T-helper 2 cell (primary cell): ENCODE measurements around the gene RIMKLB.
"Not testable (repeated sequence)": the region's sequence is repeated elsewhere in the genome, so short reads cannot be mapped to it uniquely, and the experiment has no call there.

Experiments
- DNase-seq, 5 experiments: peaks; one replicate each; pipeline versions ENCODE4 v3.0.0 to v3.0.0-alpha.2; 2012 to 2022

The RIMKLB gene

GRCh38 chr12:8820676-8821407 is 123.1 kb downstream of the RIMKLB start:
- not testable (repeated sequence) for DNase-seq

GRCh38 chr12:8821591-8821990 is 123.8 kb downstream of the RIMKLB start:
- DNase-seq = no peak

GRCh38 chr12:8822298-8822697 is 124.5 kb downstream of the RIMKLB start, which contains the start of gene A2ML1:
Gene A2ML1, plus strand, starts transcription at chr12:8822621. Its CDS starts 31 bp downstream, at chr12:8822652.
- DNase-seq = no peak

GRCh38 chr12:8823565-8824300 is 125.9 kb downstream of the RIMKLB start:
- DNase-seq = no peak

GRCh38 chr12:8827551-8828256 is 129.9 kb downstream of the RIMKLB start:
- no peak for DNase-seq

GRCh38 chr12:8828257-8829124 is 130.7 kb downstream of the RIMKLB start:
- no peak for DNase-seq

GRCh38 chr12:8829125-8829518 is 131.3 kb downstream of the RIMKLB start:
- no peak for DNase-seq

- no peak for DNase-seq
Measured at GRCh38 chr12:8829621-8830020, 131.8 kb downstream of the RIMKLB start.

- DNase-seq = no peak
Measured at GRCh38 chr12:8831116-8831515, 133.3 kb downstream of the RIMKLB start.

GRCh38 chr12:8832500-8832899 is 134.7 kb downstream of the RIMKLB start:
- no peak for DNase-seq
